Activated CD4-positive, CD25-positive, alpha-beta regulatory T cell treated with anti-CD3 and anti-CD28 coated beads, Interleukin-2, amount 50 U/mL, for 72 hours (primary cell): ENCODE results near the gene IL12RB1.
A peak's percentile ranks its signal among the peaks of the same experiment; 100 is the strongest.
"Not testable (repeated sequence)": the region's sequence is repeated elsewhere in the genome, so short reads cannot be mapped to it uniquely, and the experiment has no call there.

Experiments used
- DNase-seq: peaks from one replicate; pipeline ENCODE4 v3.0.0; 2021

IL12RB1 gene

GRCh38 chr19:18110609-18111232, 24.0 kb upstream of the IL12RB1 start:
- no peak for DNase-seq

DNA sequence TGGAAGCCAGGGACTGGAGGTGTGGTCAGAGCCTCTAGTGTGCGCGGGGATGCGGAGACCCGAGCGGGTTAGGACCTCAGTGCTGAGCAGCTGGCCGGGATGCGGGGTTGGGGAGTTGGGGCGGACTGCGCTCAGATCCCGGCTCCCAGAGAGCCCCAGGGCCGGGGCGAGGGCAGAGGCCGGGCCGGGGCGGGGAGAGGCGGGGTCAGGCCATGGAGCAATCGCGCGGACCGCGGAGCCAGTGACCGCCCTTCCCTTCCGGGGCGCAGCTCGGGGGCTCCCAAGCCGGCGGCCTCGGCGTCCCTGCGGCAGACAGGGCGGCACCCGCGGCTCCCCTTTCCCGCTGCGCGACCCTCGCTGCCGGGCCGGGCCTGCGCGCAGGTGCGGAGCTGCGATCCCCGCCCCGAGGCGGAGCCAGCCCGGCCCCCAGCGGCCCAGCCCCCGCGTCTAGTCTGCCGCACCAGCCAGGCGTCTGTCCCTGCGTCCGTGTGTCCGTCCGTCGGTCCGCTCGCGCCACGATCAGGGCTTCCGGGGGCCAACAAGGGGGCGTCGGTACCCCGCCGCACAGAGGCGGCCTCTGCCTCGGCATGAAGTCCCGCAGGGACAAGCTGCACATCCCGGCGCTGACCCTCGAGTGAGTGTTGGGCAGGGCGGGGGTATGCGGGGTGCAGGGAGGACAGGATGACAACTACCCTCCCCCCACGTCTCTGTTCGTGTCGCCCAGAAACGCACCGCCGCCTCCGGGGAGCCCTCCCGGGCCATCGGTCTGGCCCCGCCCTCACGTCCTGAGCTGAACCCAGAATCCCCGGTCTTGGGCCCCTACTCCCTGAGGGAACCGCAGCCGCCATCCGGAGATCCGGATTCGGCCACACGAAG, 23.2 kb upstream of the IL12RB1 start:
- peak; percentile 68 for DNase-seq

- DNase-seq = no peak
Observed at GRCh38 chr19:18109341-18109732, 22.6 kb upstream of the IL12RB1 start.

DNA sequence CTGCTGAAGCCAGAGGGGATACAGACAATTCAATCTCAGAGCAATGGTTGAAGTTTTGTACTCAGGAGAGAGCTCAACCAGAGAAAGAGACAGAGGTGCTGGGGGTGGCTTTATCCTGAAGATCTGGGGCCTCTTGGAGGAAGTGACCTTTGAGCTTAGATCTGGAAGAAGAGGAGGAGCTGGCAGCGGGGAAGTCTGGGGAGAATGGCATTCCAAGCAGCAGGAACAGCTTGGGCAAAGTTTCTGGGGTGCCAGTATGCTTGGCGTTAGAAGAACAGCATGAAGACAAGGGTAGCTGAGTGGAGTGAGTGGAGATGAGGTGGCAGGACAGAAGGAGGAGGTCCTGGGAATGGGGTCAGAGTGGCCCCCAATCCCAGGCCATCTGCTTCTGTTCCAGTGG, 22.2 kb upstream of the IL12RB1 start:
- DNase-seq = no peak

DNA sequence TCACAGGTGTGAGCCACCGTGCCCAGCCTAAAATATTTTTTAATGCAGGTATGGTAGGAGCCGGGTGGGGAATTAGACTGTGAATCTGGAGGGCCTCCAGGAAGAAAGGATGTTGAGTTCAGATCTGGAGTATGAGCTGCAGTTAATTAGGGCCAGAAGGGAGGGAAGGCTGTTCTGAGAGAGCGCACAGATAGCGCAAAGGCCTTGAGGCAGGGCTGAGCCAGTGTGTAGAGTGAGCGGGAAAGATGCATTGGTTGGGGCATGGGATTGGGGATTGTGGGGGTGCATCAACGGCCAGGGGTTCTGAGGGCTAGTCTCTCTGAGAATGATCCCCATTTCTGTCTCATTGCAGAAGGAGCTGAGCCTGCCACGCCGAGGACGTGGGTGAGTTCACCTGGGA, 20.5 kb upstream of the IL12RB1 start:
- DNase-seq = no peak

- DNase-seq = not testable (repeated sequence)
Observed at GRCh38 chr19:18105259-18105658, 18.5 kb upstream of the IL12RB1 start.

GRCh38 chr19:18104793-18105131, 18.0 kb upstream of the IL12RB1 start:
- no peak for DNase-seq

GRCh38 chr19:18102916-18103542, 16.3 kb upstream of the IL12RB1 start:
- DNase-seq = no peak

GRCh38 chr19:18101268-18101667, 14.5 kb upstream of the IL12RB1 start:
- DNase-seq = no peak

- DNase-seq = no peak
Observed at GRCh38 chr19:18100710-18101109, 14.0 kb upstream of the IL12RB1 start.

DNA sequence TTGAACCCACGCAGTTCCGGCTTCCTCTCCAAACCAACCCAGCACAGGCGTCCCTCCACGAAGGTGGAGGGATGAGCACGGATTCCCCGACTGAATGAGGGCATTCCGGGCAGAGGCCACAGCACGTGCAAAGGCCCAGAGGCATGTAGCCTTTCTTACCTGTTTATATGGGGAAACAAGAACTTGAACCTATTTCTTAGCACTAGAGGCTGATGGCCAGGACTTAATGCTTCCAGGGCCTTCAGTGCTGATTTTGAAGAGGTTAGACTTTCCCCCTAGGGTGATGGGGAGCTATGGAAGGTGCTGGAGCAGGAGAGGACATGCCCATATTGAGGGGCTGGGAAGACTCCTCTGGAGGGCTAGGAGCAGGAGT, 12.9 kb upstream of the IL12RB1 start:
- DNase-seq = no peak

DNA sequence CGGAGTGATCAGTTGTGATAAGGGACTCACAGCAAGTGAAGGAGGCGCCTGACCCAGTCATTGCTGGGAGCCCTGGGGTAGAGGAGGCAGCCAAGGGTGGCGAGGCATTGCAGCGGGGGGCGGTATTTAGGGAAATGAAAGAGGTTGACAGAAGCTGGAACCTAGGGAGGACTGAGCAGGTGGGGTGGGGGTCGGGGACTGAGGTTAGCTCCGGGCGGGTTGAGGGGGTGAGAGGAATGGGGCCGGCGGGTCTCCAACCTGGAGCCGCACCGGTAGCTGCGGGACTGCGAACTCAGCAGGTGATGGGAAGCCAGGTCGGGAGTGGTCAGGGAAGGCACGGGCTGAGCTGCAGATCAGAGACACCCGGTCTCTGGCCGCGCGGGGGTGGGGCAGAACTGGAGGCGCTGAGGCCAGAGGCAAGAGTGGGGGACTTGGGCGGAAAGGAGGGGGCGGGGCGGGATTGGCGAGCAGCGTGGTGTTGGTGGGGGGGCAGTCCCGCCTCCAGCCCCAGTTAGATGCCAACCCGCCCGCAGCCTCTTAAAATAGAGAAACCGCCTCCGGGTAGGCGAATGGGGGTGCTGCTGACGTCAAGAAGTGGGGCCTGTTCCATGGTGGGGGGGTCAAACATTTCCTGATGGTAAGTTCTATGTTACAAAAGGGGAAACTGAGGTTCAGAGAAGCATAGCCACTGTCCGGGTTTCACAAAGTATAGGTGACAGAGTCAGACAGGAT, 12.3 kb upstream of the IL12RB1 start:
- peak; percentile 37 for DNase-seq

DNA sequence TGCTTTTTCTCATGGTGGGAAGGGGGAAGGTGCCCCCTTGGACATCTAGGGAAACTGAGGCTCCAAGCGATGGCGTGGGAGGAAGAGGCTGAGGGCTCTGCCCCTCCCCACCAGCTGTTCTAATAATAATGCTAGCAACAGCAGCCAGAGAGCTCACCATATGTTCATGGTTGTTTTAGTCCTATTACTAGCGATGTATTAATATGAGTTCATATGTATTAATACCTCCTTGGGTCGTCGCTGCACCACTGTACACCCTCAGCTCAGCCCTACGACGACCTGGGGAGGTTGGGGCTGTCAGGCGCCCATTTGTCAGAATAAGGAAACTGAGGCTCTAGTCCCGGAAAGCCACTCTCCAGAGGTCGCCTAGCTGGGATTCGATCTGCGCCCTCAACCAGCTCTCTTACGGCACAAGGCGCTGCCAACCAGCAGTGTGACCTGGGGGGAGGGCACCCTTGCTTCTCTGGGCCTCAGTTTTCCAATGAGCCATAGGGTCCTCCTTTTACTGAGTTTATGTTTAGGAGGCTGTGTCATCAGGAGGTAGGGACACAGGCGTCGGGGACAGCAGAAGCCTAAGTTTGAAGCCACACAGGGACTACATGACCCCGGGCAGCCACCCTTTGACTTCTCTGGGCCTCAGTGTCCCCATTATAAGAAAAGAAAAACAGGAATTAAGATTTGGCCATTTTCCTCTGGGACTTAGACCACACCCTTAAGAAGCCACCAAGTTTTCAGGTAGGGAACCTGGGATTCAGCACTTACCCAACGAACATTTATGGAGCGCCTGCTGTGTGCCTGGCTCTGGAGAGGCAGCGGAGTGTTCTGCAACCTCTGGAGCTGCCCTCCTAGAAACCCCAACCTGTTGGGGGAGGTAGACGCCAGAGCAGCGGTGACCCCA, 11.5 kb upstream of the IL12RB1 start:
- DNase-seq = no peak

DNA sequence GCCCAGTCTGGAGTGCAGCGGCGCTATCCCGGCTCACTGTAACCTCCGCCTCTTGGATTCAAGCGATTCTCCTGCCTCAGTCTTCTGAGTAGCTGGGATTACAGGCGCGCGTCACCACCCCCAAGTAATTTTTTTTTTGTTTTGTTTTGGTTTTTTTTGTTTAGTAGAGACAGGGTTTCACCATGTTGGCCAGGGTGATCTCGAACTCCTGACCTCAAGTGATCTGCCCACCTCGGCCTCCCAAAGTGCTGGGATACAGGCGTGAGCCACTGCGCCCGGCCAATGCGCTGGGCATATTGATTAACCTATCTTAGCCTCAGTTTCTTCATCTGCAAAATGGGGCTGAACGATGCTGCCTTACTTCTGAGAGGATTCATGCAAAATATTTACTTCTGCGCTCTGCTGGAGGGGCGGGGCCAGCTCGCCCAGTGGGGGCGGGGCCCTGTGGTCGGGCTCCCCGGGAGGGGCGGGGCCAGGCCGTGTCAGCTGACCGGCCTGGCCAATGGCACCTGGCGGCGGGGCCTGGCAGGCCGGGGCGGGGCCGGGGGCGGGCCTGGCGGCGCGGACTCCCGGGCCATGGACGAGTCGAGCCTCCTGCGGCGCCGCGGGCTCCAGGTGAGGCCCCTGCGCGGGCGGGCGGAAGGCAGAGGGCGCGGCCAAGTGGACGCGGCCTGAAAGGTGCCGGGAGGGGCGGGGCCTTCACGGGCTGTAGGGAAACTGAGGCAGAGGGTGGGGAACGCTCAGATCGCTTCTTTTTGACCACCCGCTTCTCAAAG, 10.7 kb upstream of the IL12RB1 start, which contains the start of gene MAST3:
Gene MAST3 (plus strand): TSS at position 562 of the 776 bp plus-strand sequence. CDS start 15 bp downstream, at position 577.
- DNase-seq = peak; percentile 97

- no peak for DNase-seq
Observed at GRCh38 chr19:18096258-18096657, 9.5 kb upstream of the IL12RB1 start.

GRCh38 chr19:18093439-18094161, 6.9 kb upstream of the IL12RB1 start:
- DNase-seq = peak; percentile 45

GRCh38 chr19:18091217-18091608, 4.5 kb upstream of the IL12RB1 start:
- DNase-seq = peak; percentile 68

GRCh38 chr19:18090545-18091216, 3.9 kb upstream of the IL12RB1 start:
- DNase-seq = no peak

DNA sequence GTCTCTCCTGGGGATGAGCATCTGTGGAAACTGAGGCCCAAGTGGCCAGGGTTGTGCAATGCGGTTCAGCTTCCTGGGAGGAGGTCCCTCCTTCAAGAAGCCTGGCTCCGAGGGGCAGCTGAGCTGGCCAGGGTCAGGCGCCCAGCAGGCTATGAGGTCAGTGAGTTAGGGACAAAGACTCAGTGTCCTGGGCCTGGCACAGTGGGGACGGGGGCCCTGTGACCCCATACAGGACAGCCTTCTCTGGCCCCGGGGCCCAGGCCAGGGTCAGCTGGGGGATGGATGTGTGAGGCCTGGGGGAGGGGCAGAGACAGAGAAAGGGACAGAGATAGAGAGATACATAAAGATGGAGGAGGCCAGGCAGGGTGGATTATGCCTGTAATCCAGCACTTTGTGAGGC, 3.0 kb upstream of the IL12RB1 start:
- DNase-seq = no peak

- DNase-seq = peak; percentile 60
Observed at GRCh38 chr19:18089096-18089541, 2.4 kb upstream of the IL12RB1 start.
